Measurements from ENCODE around the gene P2RX3. TPM values are rescaled to one million over a fixed set of nuclear protein-coding genes. Genes with fewer than 3 reads are reported as not detected.

The P2RX3 gene
- total RNA-seq, 2 experiments from 2014 or later: not detected

- Mint-ChIP-seq H3K27ac (no peak overlapping the region), H3K36me3 (ENCODE audit: low read depth) (peaks cover 8% of the 10 kb centered on the region), H3K9me3 (no peaks in the 10 kb centered on the region), H3K4me1 (ENCODE audit: low read depth) (peaks cover 13% of the 10 kb centered on the region), H3K4me3 (no peak overlapping the region), H3K27me3 (no peaks in the 10 kb centered on the region)
- peaks cover 18% of the 10 kb centered on the region for H3K4me1 ChIP-seq (ENCODE audit: insufficient read depth, low read length)
- POLR2A ChIA-PET: no interaction called here
- no peak overlapping the region for H3K27ac ChIP-seq (ENCODE audit: low read depth in 1 of 2, low read length in 2 of 2)
- no peak overlapping the region for H3K4me3 ChIP-seq (ENCODE audit: low read length)
- CTCF ChIA-PET: no interaction called here
- intact Hi-C loops (cut with DNase I, micrococcal nuclease): no loop called here
- DNase-seq (no peak), ATAC-seq (ENCODE audit: poor library complexity) (no peak)
- no peaks in the 10 kb centered on the region for H3K9me3 ChIP-seq (ENCODE audit: control insufficient read depth in 1 of 2, insufficient read depth in 1 of 2, low read length in 2 of 2)
- H3K36me3 ChIP-seq (ENCODE audit: insufficient read depth, low read length): peaks cover 17% of the 10 kb centered on the region
- no peak for TF ChIP-seq CTCF (IDR thresholded peaks at IDR 0.05)
- H3K27me3 ChIP-seq (ENCODE audit: control insufficient read depth in 1 of 2, insufficient read depth in 2 of 2, low read length in 2 of 2): no peaks in the 10 kb centered on the region
Observed at GRCh38 chr11:57314221-57314973, 23.8 kb upstream of the P2RX3 start.

- CTCF ChIA-PET: no interaction called here
- Histone ChIP-seq H3K36me3 (ENCODE audit: insufficient read depth, low read length) (peaks cover 17% of the 10 kb centered on the region), H3K4me3 (ENCODE audit: low read length) (no peak overlapping the region), H3K27me3 (ENCODE audit: control insufficient read depth in 1 of 2, insufficient read depth in 2 of 2, low read length in 2 of 2) (no peaks in the 10 kb centered on the region), H3K27ac (ENCODE audit: low read depth in 1 of 2, low read length in 2 of 2) (no peak overlapping the region), H3K4me1 (ENCODE audit: insufficient read depth, low read length) (peaks cover 18% of the 10 kb centered on the region), H3K9me3 (ENCODE audit: control insufficient read depth in 1 of 2, insufficient read depth in 1 of 2, low read length in 2 of 2) (no peaks in the 10 kb centered on the region)
- Mint-ChIP-seq H3K4me1 (ENCODE audit: low read depth) (peaks cover 13% of the 10 kb centered on the region), H3K9me3 (no peaks in the 10 kb centered on the region), H3K36me3 (ENCODE audit: low read depth) (peaks cover 8% of the 10 kb centered on the region), H3K27ac (no peak overlapping the region), H3K4me3 (no peak overlapping the region), H3K27me3 (no peaks in the 10 kb centered on the region)
- peak in 1 of 14 experiments; percentile 7 for DNase-seq
- POLR2A ChIA-PET: interaction anchor here (0.5 kb wide), 1 partner anchor 1260 kb away, joined by 3 read pairs; the partner anchor contains the start of gene LPXN
- intact Hi-C loops (cut with DNase I, micrococcal nuclease): no loop called here
- ATAC-seq (ENCODE audit: poor library complexity): no peak
- TF ChIP-seq CTCF (IDR thresholded peaks at IDR 0.05): no peak
Observed at GRCh38 chr11:57315491-57315890, 22.7 kb upstream of the P2RX3 start.

GRCh38 chr11:57316017-57316416, 22.1 kb upstream of the P2RX3 start:
- no peaks in the 10 kb centered on the region for H3K27me3 Mint-ChIP-seq
- ATAC-seq (ENCODE audit: poor library complexity): no peak
- H3K9me3 Mint-ChIP-seq: no peaks in the 10 kb centered on the region
- CTCF ChIA-PET: no interaction called here
- peaks cover 14% of the 10 kb centered on the region for H3K4me1 ChIP-seq (ENCODE audit: insufficient read depth, low read length)
- peaks cover 9% of the 10 kb centered on the region for H3K4me1 Mint-ChIP-seq (ENCODE audit: low read depth)
- peaks cover 13% of the 10 kb centered on the region for H3K36me3 Mint-ChIP-seq (ENCODE audit: low read depth)
- intact Hi-C loops (cut with DNase I, micrococcal nuclease): no loop called here
- H3K4me3 Mint-ChIP-seq: no peak overlapping the region
- POLR2A ChIA-PET: no interaction called here
- no peak for DNase-seq
- H3K4me3 ChIP-seq (ENCODE audit: low read length): no peak overlapping the region
- H3K27ac ChIP-seq (ENCODE audit: low read depth in 1 of 2, low read length in 2 of 2): no peak overlapping the region
- no peak overlapping the region for H3K27ac Mint-ChIP-seq
- H3K9me3 ChIP-seq (ENCODE audit: control insufficient read depth in 1 of 2, insufficient read depth in 1 of 2, low read length in 2 of 2): no peaks in the 10 kb centered on the region
- peaks cover 17% of the 10 kb centered on the region for H3K36me3 ChIP-seq (ENCODE audit: insufficient read depth, low read length)
- no peaks in the 10 kb centered on the region for H3K27me3 ChIP-seq (ENCODE audit: control insufficient read depth in 1 of 2, insufficient read depth in 2 of 2, low read length in 2 of 2)
- no peak for TF ChIP-seq CTCF (IDR thresholded peaks at IDR 0.05)
